ENCODE results near the gene DQX1. TPM values are rescaled to one million over a fixed set of nuclear protein-coding genes. Genes with fewer than 3 reads are reported as not detected.

Gene DQX1
- total and polyA plus RNA-seq, 2 of the 4 experiments (the other 2 are of a cell fraction) = 0.07 TPM; not detected in 1

DNA sequence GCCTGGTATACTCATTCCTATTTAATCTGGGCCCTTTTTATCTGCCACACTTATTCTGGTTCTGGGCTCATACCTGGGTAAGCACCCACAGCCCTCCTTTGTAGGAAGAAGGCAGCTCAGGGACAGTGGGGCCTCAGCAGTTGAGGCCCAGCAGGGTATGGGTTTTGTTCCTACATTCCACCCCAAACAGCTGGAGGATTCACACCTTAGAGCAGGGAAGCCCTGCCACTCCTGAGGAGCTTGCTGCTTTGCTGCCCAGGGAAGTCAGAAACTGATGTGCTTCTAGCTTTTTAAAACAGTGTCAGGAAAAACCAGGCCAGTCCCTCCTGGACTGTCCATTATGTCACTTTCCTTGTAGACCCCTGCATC is 25.5 kb downstream of the DQX1 start:
- H3K79me1 ChIP-seq (ENCODE audit: low read depth in 1 of 2, low read length in 2 of 2) = peaks cover 3 to 25% of the 10 kb centered on the region in 2 experiments; a peak in 3 of 4 replicates
- no peak overlapping the region for H3K9ac ChIP-seq (ENCODE audit: low read depth, low read length)
- no peak overlapping the region for H4K8ac ChIP-seq (ENCODE audit: low read depth in 2 of 2, low read length in 2 of 2)
- POLR2A ChIA-PET (ENCODE audit: unreplicated experiment) = no interaction called here
- H3K36me3 ChIP-seq (ENCODE audit: control insufficient read depth, insufficient read depth, low read length) = peaks cover 10% of the 10 kb centered on the region
- no peaks in the 10 kb centered on the region for H3K9me3 ChIP-seq (ENCODE audit: control insufficient read depth, insufficient read depth, low read length)
- no peaks in the 10 kb centered on the region; the same call in 1 of the 2 replicates for H3K9me1 ChIP-seq (ENCODE audit: insufficient read depth, low read length)
- no peak overlapping the region for H2AK5ac ChIP-seq (ENCODE audit: low read depth, low read length)
- H3K27me3 ChIP-seq (ENCODE audit: control insufficient read depth, insufficient read depth, low read length) = peaks cover 38% of the 10 kb centered on the region
- H2BK5ac ChIP-seq (ENCODE audit: low read depth, low read length, poor library complexity, severe bottlenecking) = no peak overlapping the region
- no peak overlapping the region for H3K4me3 ChIP-seq (ENCODE audit: insufficient read depth, low read depth, low read length)
- TF ChIP-seq MAFK (IDR thresholded peaks at IDR 0.05; ENCODE audit: low read depth, low read length) = no peak
- TF ChIP-seq MXI1 (IDR thresholded peaks at IDR 0.05; ENCODE audit: borderline replicate concordance, low read depth, low read length) = no peak
- TF ChIP-seq MAZ (IDR thresholded peaks at IDR 0.05; ENCODE audit: borderline replicate concordance, low read depth, low read length) = no peak
- TF ChIP-seq, protein P1, sequence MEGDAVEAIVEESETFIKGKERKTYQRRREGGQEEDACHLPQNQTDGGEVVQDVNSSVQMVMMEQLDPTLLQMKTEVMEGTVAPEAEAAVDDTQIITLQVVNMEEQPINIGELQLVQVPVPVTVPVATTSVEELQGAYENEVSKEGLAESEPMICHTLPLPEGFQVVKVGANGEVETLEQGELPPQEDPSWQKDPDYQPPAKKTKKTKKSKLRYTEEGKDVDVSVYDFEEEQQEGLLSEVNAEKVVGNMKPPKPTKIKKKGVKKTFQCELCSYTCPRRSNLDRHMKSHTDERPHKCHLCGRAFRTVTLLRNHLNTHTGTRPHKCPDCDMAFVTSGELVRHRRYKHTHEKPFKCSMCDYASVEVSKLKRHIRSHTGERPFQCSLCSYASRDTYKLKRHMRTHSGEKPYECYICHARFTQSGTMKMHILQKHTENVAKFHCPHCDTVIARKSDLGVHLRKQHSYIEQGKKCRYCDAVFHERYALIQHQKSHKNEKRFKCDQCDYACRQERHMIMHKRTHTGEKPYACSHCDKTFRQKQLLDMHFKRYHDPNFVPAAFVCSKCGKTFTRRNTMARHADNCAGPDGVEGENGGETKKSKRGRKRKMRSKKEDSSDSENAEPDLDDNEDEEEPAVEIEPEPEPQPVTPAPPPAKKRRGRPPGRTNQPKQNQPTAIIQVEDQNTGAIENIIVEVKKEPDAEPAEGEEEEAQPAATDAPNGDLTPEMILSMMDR (conservative IDR thresholded peaks at IDR 0.05; ENCODE audit: low read depth, low read length) = no peak
- TF ChIP-seq SMC3 (IDR thresholded peaks at IDR 0.05; ENCODE audit: low read depth, low read length) = no peak
- TF ChIP-seq CHD1 (IDR thresholded peaks at IDR 0.05; ENCODE audit: low read depth, low read length) = no peak
- no peak for TF ChIP-seq FOS (IDR thresholded peaks at IDR 0.05; ENCODE audit: low read depth, low read length)
- TF ChIP-seq, protein P2, sequence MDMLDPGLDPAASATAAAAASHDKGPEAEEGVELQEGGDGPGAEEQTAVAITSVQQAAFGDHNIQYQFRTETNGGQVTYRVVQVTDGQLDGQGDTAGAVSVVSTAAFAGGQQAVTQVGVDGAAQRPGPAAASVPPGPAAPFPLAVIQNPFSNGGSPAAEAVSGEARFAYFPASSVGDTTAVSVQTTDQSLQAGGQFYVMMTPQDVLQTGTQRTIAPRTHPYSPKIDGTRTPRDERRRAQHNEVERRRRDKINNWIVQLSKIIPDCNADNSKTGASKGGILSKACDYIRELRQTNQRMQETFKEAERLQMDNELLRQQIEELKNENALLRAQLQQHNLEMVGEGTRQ (IDR thresholded peaks at IDR 0.05; ENCODE audit: low read depth, low read length) = no peak
- TF ChIP-seq BHLHE40 (IDR thresholded peaks at IDR 0.05; ENCODE audit: low read depth, low read length) = no peak
- TF ChIP-seq RCOR1 (IDR thresholded peaks at IDR 0.05; ENCODE audit: insufficient replicate concordance, low read length) = no peak
- no peak for TF ChIP-seq POLR2A (IDR thresholded peaks at IDR 0.05; ENCODE audit: low read depth, low read length)
- TF ChIP-seq, protein P3, sequence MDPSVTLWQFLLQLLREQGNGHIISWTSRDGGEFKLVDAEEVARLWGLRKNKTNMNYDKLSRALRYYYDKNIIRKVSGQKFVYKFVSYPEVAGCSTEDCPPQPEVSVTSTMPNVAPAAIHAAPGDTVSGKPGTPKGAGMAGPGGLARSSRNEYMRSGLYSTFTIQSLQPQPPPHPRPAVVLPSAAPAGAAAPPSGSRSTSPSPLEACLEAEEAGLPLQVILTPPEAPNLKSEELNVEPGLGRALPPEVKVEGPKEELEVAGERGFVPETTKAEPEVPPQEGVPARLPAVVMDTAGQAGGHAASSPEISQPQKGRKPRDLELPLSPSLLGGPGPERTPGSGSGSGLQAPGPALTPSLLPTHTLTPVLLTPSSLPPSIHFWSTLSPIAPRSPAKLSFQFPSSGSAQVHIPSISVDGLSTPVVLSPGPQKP (IDR thresholded peaks at IDR 0.05; ENCODE audit: borderline replicate concordance, low read depth, low read length) = no peak
- H3K4me1 ChIP-seq (ENCODE audit: control insufficient read depth, insufficient read depth, low read length) = peaks cover 15% of the 10 kb centered on the region
- H2BK20ac ChIP-seq (ENCODE audit: low read depth, low read length) = no peak overlapping the region
- dilution Hi-C loops (cut with HindIII; ENCODE audit: low sequenced_read_pairs, unreplicated experiment) (no loop called here), intact Hi-C loops (cut with micrococcal nuclease) (no loop called here), in situ Hi-C loops (cut with MboI; ENCODE audit: low sequenced_read_pairs) (no loop called here)
- H3K23ac ChIP-seq (ENCODE audit: low read depth, low read length) = no peak overlapping the region
- no peak overlapping the region for H2BK120ac ChIP-seq (ENCODE audit: low read depth, low read length)
- no peak overlapping the region for H2AK9ac ChIP-seq (replicated peaks; ENCODE audit: low read depth, low read length, poor library complexity)
- no peak overlapping the region for H3K56ac ChIP-seq (ENCODE audit: extremely low read depth, insufficient read depth, low read length)
- H2AFZ ChIP-seq (replicated peaks; ENCODE audit: low read length, poor library complexity) = no peak overlapping the region
- H3K18ac ChIP-seq (ENCODE audit: low read depth, low read length) = no peak overlapping the region
- CTCF ChIA-PET = interaction anchor here (0.6 kb wide), 1 partner anchor 12 kb away, joined by 3 read pairs; no protein-coding TSS in a partner anchor
- H4K20me1 ChIP-seq (ENCODE audit: insufficient read depth, low read length) = no peaks in the 10 kb centered on the region
- ATAC-seq (ENCODE audit: low read depth) (no peak), DNase-seq (no peak)
- no peak overlapping the region for H4K91ac ChIP-seq (ENCODE audit: insufficient read depth, low read depth, low read length)
- no peak overlapping the region for H2BK15ac ChIP-seq (ENCODE audit: low read depth, low read length)
- no peak overlapping the region for H3K27ac ChIP-seq (ENCODE audit: insufficient read depth, low read length)
- no peak overlapping the region for H3K4ac ChIP-seq (ENCODE audit: low read depth, low read length)
- H4K5ac ChIP-seq (ENCODE audit: low read depth, low read length) = no peak overlapping the region
- H3K14ac ChIP-seq (replicated peaks; ENCODE audit: low read depth, low read length) = no peak overlapping the region
- no TSS peak for BruUV-seq (replicated peaks)
- H3K4me2 ChIP-seq (ENCODE audit: low read depth, low read length) = no peak overlapping the region

All from IMR-90 (cell line).